ENCODE data around the gene SLC24A2. TPM values are rescaled to one million over a fixed set of nuclear protein-coding genes. Genes with fewer than 3 reads are reported as not detected.

SLC24A2 gene
- total and polyA plus RNA-seq, 2 of the 8 experiments (the other 6 are each of a cell fraction or from before 2014, with no cell fraction given), result 2.8 to 6.5 TPM

DNA sequence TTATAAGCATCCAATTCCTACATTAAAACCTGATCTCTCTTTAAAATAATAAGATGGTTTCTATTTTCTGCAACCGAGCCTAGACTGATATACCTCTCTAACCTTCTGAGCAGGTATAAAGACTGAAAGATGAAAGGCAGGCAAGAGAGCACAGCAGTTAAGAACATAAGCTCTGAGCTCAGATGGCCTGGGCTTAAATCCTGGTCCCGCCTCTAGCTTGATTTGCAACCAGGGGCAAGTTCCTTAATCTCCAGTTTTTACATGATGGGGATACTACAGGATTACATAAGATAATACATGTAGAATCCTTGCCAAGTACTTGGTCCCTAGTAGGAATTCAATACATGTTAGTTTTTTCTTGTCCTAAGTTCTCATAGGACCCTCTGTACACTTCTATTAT is 33.9 kb downstream of the SLC24A2 start (continued):
- TF ChIP-seq MAFK (IDR thresholded peaks at IDR 0.05; ENCODE audit: low read depth, low read length) (no peak), JUN (IDR thresholded peaks at IDR 0.05; ENCODE audit: low read depth, low read length) (no peak), SP1 (IDR thresholded peaks at IDR 0.05; ENCODE audit: low read depth, low read length) (no peak), NANOG (IDR thresholded peaks at IDR 0.05; ENCODE audit: insufficient read depth, low read depth, low read length, poor library complexity, severe bottlenecking) (no peak), ZNF274 (IDR thresholded peaks at IDR 0.05; ENCODE audit: borderline replicate concordance, extremely low read depth, low read length) (no peak), CTBP2 (IDR thresholded peaks at IDR 0.05; ENCODE audit: borderline replicate concordance, insufficient read depth, insufficient read length, low read length) (no peak)
